Smooth muscle cell (in vitro differentiated cells): ENCODE measurements around the gene SNX20. TPM values are rescaled to one million over a fixed set of nuclear protein-coding genes. Genes with fewer than 3 reads are reported as not detected.

ENCODE experiments used
- DNase-seq: peaks from one replicate; lab custom pipeline; 2025; ENCODE audit not compliant: unreplicated experiment; lab: John Stamatoyannopoulos, UW
- H2AFZ ChIP-seq: fragments of 200-600 bp; sonication (generic); 2 replicates; pipeline ENCODE4 v1.6.0; 2016; ENCODE audit warnings: antibody characterized with exemption, low read depth, mild to moderate bottlenecking
- H3F3A ChIP-seq: fragments of 200-600 bp; sonication (generic); 2 replicates; pipeline ENCODE4 v1.6.0; 2017; ENCODE audit warnings: antibody characterized with exemption, low read depth
- H3K27ac ChIP-seq: fragments of 200-600 bp; sonication (generic); 2 replicates; pipeline ENCODE4 v1.5.1; 2016; ENCODE audit warnings: low read depth, mild to moderate bottlenecking
- H3K27me3 ChIP-seq: fragments of 200-600 bp; sonication (generic); 2 replicates; pipeline ENCODE4 v1.6.1; 2016; ENCODE audit warnings: low read depth, mild to moderate bottlenecking
- H3K36me3 ChIP-seq: fragments of 200-600 bp; sonication (generic); 2 replicates; pipeline ENCODE4 v1.5.1; 2016; ENCODE audit warnings: low read depth
- H3K4me1 ChIP-seq: fragments of 200-600 bp; sonication (generic); 2 replicates; pipeline ENCODE4 v1.5.1; 2016; ENCODE audit warnings: low read depth
- H3K4me2 ChIP-seq: fragments of 200-600 bp; sonication (generic); 2 replicates; pipeline ENCODE4 v1.6.0; 2016; ENCODE audit warnings: mild to moderate bottlenecking
- H3K4me3 ChIP-seq: fragments of 200-600 bp; sonication (generic); 2 replicates; pipeline ENCODE4 v1.5.1; 2016; ENCODE audit warnings: mild to moderate bottlenecking
- H3K79me2 ChIP-seq: fragments of 200-600 bp; sonication (generic); 2 replicates; pipeline ENCODE4 v1.6.0; 2016; ENCODE audit warnings: low read depth, mild to moderate bottlenecking
- H3K9ac ChIP-seq: fragments of 200-600 bp; sonication (generic); 2 replicates; pipeline ENCODE4 v1.6.0; 2016; ENCODE audit warnings: low read depth
- H3K9me3 ChIP-seq: fragments of 200-600 bp; sonication (generic); replicated peaks from 2 replicates; pipeline ENCODE4 v1.5.1; 2016; ENCODE audit warnings: low read depth
- H4K20me1 ChIP-seq: fragments of 200-600 bp; sonication (generic); 2 replicates; pipeline ENCODE4 v1.6.0; 2016; ENCODE audit warnings: low read depth
- CTCF ChIP-seq: fragments of 200-600 bp; sonication (generic); IDR thresholded peaks from 2 replicates; pipeline ENCODE4 v1.5.1; 2017; ENCODE audit warnings: borderline replicate concordance, mild to moderate bottlenecking, antibody characterized with exemption; ENCODE audit not compliant: insufficient read depth, poor library complexity, severe bottlenecking
- WGBS: methylation state at CpG from one replicate; pipeline ENCODE4 v1.1.7; 2016; ENCODE audit warnings: low lambda C conversion rate; 5-methylcytosine and 5-hydroxymethylcytosine counted together
- polyA plus RNA-seq: library from polyadenylated mRNA; unstranded; fragments of >200 nt; fragmentation: Nextera tagmentation; extraction: Ambion mirVana; gene quantifications from 2 replicates; pipeline ENCODE4 v1.2.1, GENCODE V29; 2016
- total RNA-seq: library from RNA; depleted of rRNA; stranded (reverse); fragments of >200 nt; gene quantifications from 2 replicates; pipeline ENCODE4 v1.2.3, GENCODE V29; 2014

Gene SNX20
- total and polyA plus RNA-seq, 2 experiments from 2014 or later = not detected

- H3K4me1 ChIP-seq = no peaks in the 10 kb centered on the region
- H3K4me3 ChIP-seq = no peak overlapping the region
- WGBS = 88% methylated on average over 9 of the region's 9 CpGs
- H3K9me3 ChIP-seq = no peaks in the 10 kb centered on the region
- TF ChIP-seq CTCF = no peak
- no peak overlapping the region for H2AFZ ChIP-seq
- H3K27ac ChIP-seq = no peak overlapping the region
- peaks cover 21% of the 10 kb centered on the region for H3K27me3 ChIP-seq
- DNase-seq = no peak
- no peaks in the 10 kb centered on the region for H3K79me2 ChIP-seq
- H3K9ac ChIP-seq = no peak overlapping the region
- no peaks in the 10 kb centered on the region for H3K36me3 ChIP-seq
- no peaks in the 10 kb centered on the region for H4K20me1 ChIP-seq
- no peaks in the 10 kb centered on the region for H3F3A ChIP-seq
- no peak overlapping the region for H3K4me2 ChIP-seq
Measured at GRCh38 chr16:50695017-50696000, 14.2 kb upstream of the SNX20 start.

DNA sequence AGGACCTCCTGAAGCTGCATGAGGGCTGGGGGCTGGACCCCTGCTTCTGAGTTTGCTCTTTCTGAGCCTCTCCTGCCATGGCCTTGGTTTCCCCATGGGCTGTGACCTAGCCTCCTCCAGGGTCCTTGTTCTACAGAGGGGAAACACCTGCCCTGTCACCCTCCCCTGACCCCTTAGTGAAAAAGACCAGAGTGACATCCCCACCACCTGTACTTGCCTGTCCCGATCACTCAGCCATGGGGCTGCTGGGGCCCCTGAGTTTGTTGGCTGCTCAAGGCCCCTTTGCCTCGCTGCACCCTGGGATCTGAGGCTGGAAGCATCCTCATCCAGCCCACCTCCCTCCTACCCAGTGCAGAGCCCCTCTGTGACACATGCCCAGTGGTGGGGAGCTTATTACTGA, 13.1 kb upstream of the SNX20 start:
- H3F3A ChIP-seq = no peaks in the 10 kb centered on the region
- H3K36me3 ChIP-seq = no peaks in the 10 kb centered on the region
- peaks cover 21% of the 10 kb centered on the region for H3K27me3 ChIP-seq
- no peak for DNase-seq
- H3K4me3 ChIP-seq = no peak overlapping the region
- 95% methylated on average over 2 of the region's 2 CpGs for WGBS
- H3K9me3 ChIP-seq = no peaks in the 10 kb centered on the region
- H3K9ac ChIP-seq = no peak overlapping the region
- H3K27ac ChIP-seq = no peak overlapping the region
- H2AFZ ChIP-seq = no peak overlapping the region
- H3K4me1 ChIP-seq = no peaks in the 10 kb centered on the region
- no peaks in the 10 kb centered on the region for H3K79me2 ChIP-seq
- TF ChIP-seq CTCF = no peak
- H4K20me1 ChIP-seq = no peaks in the 10 kb centered on the region
- H3K4me2 ChIP-seq = no peak overlapping the region

DNA sequence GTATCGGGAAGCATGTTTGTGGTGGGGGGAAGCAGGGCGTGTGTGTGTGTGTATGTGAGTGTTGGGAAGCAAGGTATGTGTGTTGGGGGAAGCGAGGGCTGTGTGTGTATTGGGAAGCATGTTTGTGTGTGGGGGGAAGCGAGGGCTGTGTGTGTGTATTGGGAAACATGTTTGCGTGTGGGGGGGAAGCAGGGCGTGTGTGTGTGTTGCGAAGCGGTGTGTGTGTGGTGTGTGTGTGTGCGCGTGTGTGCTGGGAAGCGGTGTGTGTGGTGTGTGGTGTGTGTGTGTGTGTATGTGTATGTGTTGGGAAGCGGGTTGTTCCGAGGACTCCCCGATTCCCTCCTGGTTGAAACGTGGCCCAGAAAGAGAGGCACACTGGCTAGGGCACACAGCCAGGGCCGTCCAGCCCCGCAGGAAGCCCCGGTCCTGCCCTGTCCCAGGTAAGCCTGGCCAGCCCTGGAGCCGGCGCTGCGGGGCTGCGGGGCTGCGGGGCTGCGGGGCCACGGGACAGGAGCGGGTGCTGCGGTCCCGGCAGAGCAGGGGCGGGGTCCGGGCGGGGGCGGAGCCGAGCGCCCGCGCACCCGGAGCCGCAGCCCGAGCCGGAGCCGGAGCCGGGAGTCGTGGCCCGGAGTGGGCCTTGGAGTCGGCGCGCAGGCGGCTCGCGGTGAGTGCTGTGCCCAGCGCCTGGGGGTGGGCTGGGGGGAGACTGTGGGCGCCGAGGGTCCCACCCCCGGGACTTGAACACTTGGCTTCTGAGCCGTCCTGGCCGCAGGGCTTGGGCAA, 12.1 kb upstream of the SNX20 start, which contains the start of gene NOD2:
TSS of gene NOD2 (plus strand) at position 608 of the 783 bp plus-strand sequence. CDS start 5,890 bp downstream, outside the sequence.
- Histone ChIP-seq H4K20me1 (no peaks in the 10 kb centered on the region), H3K27me3 (peaks cover 21% of the 10 kb centered on the region), H3K27ac (no peak within 1 kb of the TSS), H3K4me1 (no peaks in the 10 kb centered on the region), H3K9ac (no peak within 1 kb of the TSS), H2AFZ (no peak within 1 kb of the TSS), H3K36me3 (no peaks in the 10 kb centered on the region), H3K4me2 (peak within 1 kb of the TSS; percentile 80), H3K79me2 (no peaks in the 10 kb centered on the region), H3K9me3 (no peaks in the 10 kb centered on the region), H3F3A (no peaks in the 10 kb centered on the region), H3K4me3 (peak within 1 kb of the TSS; percentile 43)
- no peak for TF ChIP-seq CTCF
- WGBS = 38% methylated on average over 32 of the region's 56 CpGs
- DNase-seq = no peak
